ENCODE results near the gene GSK3B. TPM values are rescaled to one million over a fixed set of nuclear protein-coding genes. Genes with fewer than 3 reads are reported as not detected.

The GSK3B gene
- polyA plus RNA-seq, 1 experiment, result 43.4 TPM

GRCh38 chr3:120031561-120031960 is 62.7 kb downstream of the GSK3B start:
- ChIA-PET POLR2A (no interaction called here), CTCF (no interaction called here)
- DNase-seq (ENCODE audit: low read depth, low spot score), result no peak
- H3K4me3 ChIP-seq (ENCODE audit: low read depth, low read length), result no peak overlapping the region
- no peak for TF ChIP-seq CTCF (IDR thresholded peaks at IDR 0.05; ENCODE audit: low read depth, low read length)
- H3K27me3 ChIP-seq (ENCODE audit: control insufficient read depth, insufficient read depth, low read length), result no peaks in the 10 kb centered on the region
- no peak overlapping the region for H3K27ac ChIP-seq (ENCODE audit: low read depth, low read length)
- no peaks in the 10 kb centered on the region; the same call in 1 of the 2 replicates for H3K9me3 ChIP-seq (ENCODE audit: control insufficient read depth, insufficient read depth, low read length)

GRCh38 chr3:120029749-120030148 is 64.5 kb downstream of the GSK3B start:
- ChIA-PET POLR2A (no interaction called here), CTCF (interaction anchor here (0.6 kb wide), 1 partner anchor 164 kb away, joined by 3 read pairs; no protein-coding TSS in a partner anchor)
- Histone ChIP-seq H3K27me3 (ENCODE audit: control insufficient read depth, insufficient read depth, low read length) (no peaks in the 10 kb centered on the region), H3K9me3 (ENCODE audit: control insufficient read depth, insufficient read depth, low read length) (no peaks in the 10 kb centered on the region; the same call in 1 of the 2 replicates), H3K4me3 (ENCODE audit: low read depth, low read length) (no peak overlapping the region), H3K27ac (ENCODE audit: low read depth, low read length) (no peak overlapping the region)
- no peak for TF ChIP-seq CTCF (IDR thresholded peaks at IDR 0.05; ENCODE audit: low read depth, low read length)
- DNase-seq (ENCODE audit: low read depth, low spot score), result no peak

GRCh38 chr3:120028271-120029047 is 65.8 kb downstream of the GSK3B start:
- CTCF ChIA-PET, result no interaction called here
- Histone ChIP-seq H3K9me3 (ENCODE audit: control insufficient read depth, insufficient read depth, low read length) (no peaks in the 10 kb centered on the region; the same call in 1 of the 2 replicates), H3K27me3 (ENCODE audit: control insufficient read depth, insufficient read depth, low read length) (no peaks in the 10 kb centered on the region), H3K27ac (ENCODE audit: low read depth, low read length) (no peak overlapping the region), H3K4me3 (ENCODE audit: low read depth, low read length) (no peak overlapping the region)
- TF ChIP-seq CTCF (IDR thresholded peaks at IDR 0.05; ENCODE audit: low read depth, low read length), result no peak
- POLR2A ChIA-PET, result no interaction called here
- no peak for DNase-seq (ENCODE audit: low read depth, low spot score)

GRCh38 chr3:120027226-120027625 is 67.0 kb downstream of the GSK3B start:
- ChIA-PET POLR2A (no interaction called here), CTCF (no interaction called here)
- Histone ChIP-seq H3K4me3 (ENCODE audit: low read depth, low read length) (no peak overlapping the region), H3K9me3 (ENCODE audit: control insufficient read depth, insufficient read depth, low read length) (no peaks in the 10 kb centered on the region; the same call in 1 of the 2 replicates), H3K27ac (ENCODE audit: low read depth, low read length) (no peak overlapping the region), H3K27me3 (ENCODE audit: control insufficient read depth, insufficient read depth, low read length) (no peaks in the 10 kb centered on the region)
- no peak for DNase-seq (ENCODE audit: low read depth, low spot score)
- no peak for TF ChIP-seq CTCF (IDR thresholded peaks at IDR 0.05; ENCODE audit: low read depth, low read length)

- Histone ChIP-seq H3K9me3 (ENCODE audit: control insufficient read depth, insufficient read depth, low read length) (no peaks in the 10 kb centered on the region; the same call in 1 of the 2 replicates), H3K4me3 (ENCODE audit: low read depth, low read length) (no peak overlapping the region), H3K27me3 (ENCODE audit: control insufficient read depth, insufficient read depth, low read length) (no peaks in the 10 kb centered on the region), H3K27ac (ENCODE audit: low read depth, low read length) (no peak overlapping the region)
- ChIA-PET CTCF (no interaction called here), POLR2A (no interaction called here)
- no peak for DNase-seq (ENCODE audit: low read depth, low spot score)
- TF ChIP-seq CTCF (IDR thresholded peaks at IDR 0.05; ENCODE audit: low read depth, low read length), result no peak
Observed at GRCh38 chr3:120025520-120025919, 68.7 kb downstream of the GSK3B start.

Measured in AG04450 (cell line).